Measurements from ENCODE around the gene C9orf78. TPM values are rescaled to one million over a fixed set of nuclear protein-coding genes. Genes with fewer than 3 reads are reported as not detected.

C9orf78 gene
- total and polyA plus RNA-seq, 9 of the 15 experiments (the other 6 are each of a cell fraction or from before 2014, with no cell fraction given), result 94.6 to 266 (median 202) TPM

- peaks cover 6% of the 10 kb centered on the region for H3K79me2 ChIP-seq (ENCODE audit: control insufficient read depth, insufficient read depth, low read length)
- H3K4me3 ChIP-seq, result no peak overlapping the region
- intact Hi-C loops (cut with micrococcal nuclease) (no loop called here), in situ Hi-C loops (cut with MboI) (loop anchor here (10.0 to 25.0 kb wide), 2 partner anchors 634 to 1512 kb away; partner anchors contain the start of genes GOLGA2 and SWI5)
- ATAC-seq (no peak), FAIRE-seq (no peak), DNase-seq (ENCODE audit: extremely low read depth in 1 of 4, low spot score in 3 of 4) (no peak)
- no peaks in the 10 kb centered on the region for H3K9me1 ChIP-seq (ENCODE audit: control insufficient read depth, insufficient read depth, low read length)
- H3K4me1 ChIP-seq (replicated peaks in 1 of 2; ENCODE audit: control insufficient read depth in 2 of 2, insufficient read depth in 2 of 2, low read length in 2 of 2), result peaks cover 5 to 19% of the 10 kb centered on the region in 2 experiments; a peak in 4 of 5 replicates
- peaks cover 6% of the 10 kb centered on the region; the same call in 1 of the 2 replicates for H4K20me1 ChIP-seq (replicated peaks; ENCODE audit: control insufficient read depth, insufficient read depth, low read length)
- H3K9me3 ChIP-seq (replicated peaks; ENCODE audit: control insufficient read depth, insufficient read depth, low read depth, low read length), result no peaks in the 10 kb centered on the region
- no peak overlapping the region for H3K27ac ChIP-seq (ENCODE audit: extremely low read depth, low read depth, low read length)
- POLR2A ChIA-PET, result interaction anchor here (0.8 to 1.1 kb wide), 2 partner anchors 8 to 70 kb away, joined by 3 read pairs; no protein-coding TSS in a partner anchor
- H3K4me2 ChIP-seq (ENCODE audit: insufficient read depth, low read length), result no peak overlapping the region
- H2AFZ ChIP-seq (ENCODE audit: low read depth, low read length), result no peak overlapping the region
- no TSS peak for BruUV-seq (replicated peaks)
- H3K27me3 ChIP-seq (ENCODE audit: control insufficient read depth in 2 of 2, insufficient read depth in 2 of 2, low read length in 2 of 2), result peaks cover 21 to 28% of the 10 kb centered on the region in 2 experiments
- H3K36me3 ChIP-seq (ENCODE audit: control insufficient read depth, insufficient read depth, low read length), result peaks cover under 1% of the 10 kb centered on the region; the same call in 1 of the 3 replicates
- 19% methylated on average over 6 of the region's 6 CpGs for WGBS (ENCODE audit: insufficient coverage, low coverage, missing lambda C conversion rate)
- no peak overlapping the region for H3K9ac ChIP-seq (ENCODE audit: insufficient read depth in 1 of 2, low read depth in 2 of 2, low read length in 2 of 2)
- CTCF ChIA-PET (ENCODE audit: low intra/inter-chr PET ratio), result no interaction called here
- TF ChIP-seq ZNF830 (CRISPR knock-in tag; IDR thresholded peaks at IDR 0.05), result no peak
- TF ChIP-seq ZNF764 (CRISPR knock-in tag; IDR thresholded peaks at IDR 0.05; ENCODE audit: low read depth), result no peak
- no peak for TF ChIP-seq REST (IDR thresholded peaks at IDR 0.05; ENCODE audit: borderline replicate concordance)
- no peak for TF ChIP-seq REST (CRISPR knock-in tag; IDR thresholded peaks at IDR 0.05; ENCODE audit: low read depth)
- no peak for TF ChIP-seq ZC3H4 (CRISPR knock-in tag; IDR thresholded peaks at IDR 0.05; ENCODE audit: borderline replicate concordance)
- no peak for TF ChIP-seq HMG20B (CRISPR knock-in tag; IDR thresholded peaks at IDR 0.05)
- TF ChIP-seq ATF1 (CRISPR knock-in tag; IDR thresholded peaks at IDR 0.05), result no peak
- no peak for TF ChIP-seq ATF1 (tag; IDR thresholded peaks at IDR 0.05)
- TF ChIP-seq ZMIZ1 (IDR thresholded peaks at IDR 0.05; ENCODE audit: low read depth in 2 of 2, low read length in 2 of 2), result no peak
- no peak for TF ChIP-seq RBM14 (IDR thresholded peaks at IDR 0.05; ENCODE audit: borderline replicate concordance, insufficient read depth, low read depth, low read length)
- no peak for TF ChIP-seq ZFP36 (IDR thresholded peaks at IDR 0.05; ENCODE audit: low read depth, low read length, partially characterized antibody)
- TF ChIP-seq MAFG (tag; conservative IDR thresholded peaks at IDR 0.05), result no peak
These were observed 36.1 kb downstream of the C9orf78 start for GRCh38 chr9:129798973-129799372.
